ENCODE measurements around the gene RAB30. TPM values are rescaled to one million over a fixed set of nuclear protein-coding genes. Genes with fewer than 3 reads are reported as not detected.

The RAB30 gene
- total RNA-seq, 1 donor from 2014 or later = 6.9 TPM

DNA sequence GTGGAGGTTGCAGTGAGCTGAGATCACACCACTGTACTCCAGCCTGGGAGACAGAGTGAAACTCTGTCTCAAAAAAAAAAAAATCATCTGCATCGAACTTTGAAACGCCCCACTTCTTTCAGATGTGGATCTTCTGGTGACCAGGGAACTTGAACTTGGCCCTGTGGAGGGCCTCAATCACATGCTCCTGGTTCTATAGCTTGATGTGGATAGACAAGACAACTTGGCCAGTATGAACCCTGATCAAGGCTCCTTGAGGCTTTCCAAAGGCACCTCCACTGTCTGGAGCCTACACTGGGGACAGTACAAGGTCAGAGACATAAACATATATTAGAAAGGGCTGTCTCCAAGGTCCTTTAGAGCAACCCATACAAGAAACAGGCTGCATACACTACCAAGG lies 30.6 kb downstream of the RAB30 start:
- DNase-seq (ENCODE audit: low read depth in 2 of 2) = no peak

GRCh38 chr11:83039566-83039965 lies 32.1 kb downstream of the RAB30 start:
- peak in 1 of 2 donors; percentile 68 for DNase-seq (ENCODE audit: low read depth in 2 of 2)

- DNase-seq (ENCODE audit: low read depth in 2 of 2) = peak in 1 of 2 donors; percentile 48
Measured at GRCh38 chr11:83037877-83038276, 33.8 kb downstream of the RAB30 start.

DNA sequence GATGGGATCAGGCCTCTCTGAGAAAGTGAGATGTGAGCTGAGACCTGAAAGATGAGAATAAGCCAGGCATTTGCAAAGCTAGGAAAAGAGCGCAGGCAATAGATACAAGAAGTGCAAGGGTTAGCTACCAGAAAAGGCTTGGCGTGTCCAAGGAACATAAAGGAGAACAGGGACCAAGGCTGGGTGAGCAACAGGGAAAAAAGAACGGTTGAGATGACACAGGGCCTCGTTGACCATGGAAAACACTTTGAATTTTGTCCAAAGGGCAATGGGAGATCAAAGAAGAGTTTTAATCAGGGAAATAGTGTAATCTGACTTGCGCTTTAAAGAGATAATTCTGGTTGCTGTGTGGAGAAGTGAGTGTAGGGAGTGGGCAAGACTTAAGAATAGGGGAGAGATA lies 35.0 kb downstream of the RAB30 start:
- DNase-seq (ENCODE audit: low read depth in 2 of 2) = no peak

- no peak for DNase-seq (ENCODE audit: low read depth in 2 of 2)
Measured at GRCh38 chr11:83035070-83035854, 36.4 kb downstream of the RAB30 start.

GRCh38 chr11:83034673-83035014 lies 37.1 kb downstream of the RAB30 start:
- DNase-seq (ENCODE audit: low read depth in 2 of 2) = no peak

DNA sequence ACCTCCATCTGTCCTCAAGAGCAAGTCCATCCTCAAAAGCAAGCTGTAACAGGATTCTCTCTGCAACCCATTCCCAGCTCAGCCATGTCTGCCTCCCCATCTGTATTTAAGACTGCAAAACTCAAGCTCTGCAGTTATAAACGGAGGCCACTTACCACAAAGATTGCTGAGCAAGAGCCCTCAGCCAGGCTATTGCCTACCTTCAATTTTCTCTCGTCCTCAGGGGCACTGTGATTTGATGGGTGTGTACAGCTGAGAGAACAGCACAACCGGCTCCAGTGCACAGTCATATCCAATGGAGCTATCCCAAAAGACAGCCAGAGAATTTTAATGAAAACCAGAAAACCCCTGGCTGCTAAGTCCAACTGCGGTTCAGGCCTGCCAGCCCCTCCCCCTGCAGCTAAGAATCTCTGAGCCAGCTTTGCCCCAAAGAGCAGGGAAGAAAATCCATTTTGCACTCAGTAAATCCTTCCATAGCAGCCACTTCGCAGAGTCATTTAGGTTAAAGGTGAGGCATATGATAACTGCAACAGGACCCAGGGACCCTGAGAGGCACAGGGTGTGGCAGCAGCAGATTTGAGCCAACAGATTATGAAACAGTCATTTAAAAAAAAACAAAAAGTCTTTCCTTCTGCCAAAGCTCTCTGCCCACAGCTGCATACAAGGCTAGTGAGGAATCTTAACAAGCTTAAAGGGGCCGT lies 37.6 kb downstream of the RAB30 start:
- DNase-seq (ENCODE audit: low read depth in 2 of 2) = peak in 1 of 2 donors; percentile 24

GRCh38 chr11:83033371-83033770 lies 38.3 kb downstream of the RAB30 start:
- no peak for DNase-seq (ENCODE audit: low read depth in 2 of 2)

GRCh38 chr11:83031127-83031526 lies 40.6 kb downstream of the RAB30 start:
- DNase-seq (ENCODE audit: low read depth in 2 of 2) = no peak

DNA sequence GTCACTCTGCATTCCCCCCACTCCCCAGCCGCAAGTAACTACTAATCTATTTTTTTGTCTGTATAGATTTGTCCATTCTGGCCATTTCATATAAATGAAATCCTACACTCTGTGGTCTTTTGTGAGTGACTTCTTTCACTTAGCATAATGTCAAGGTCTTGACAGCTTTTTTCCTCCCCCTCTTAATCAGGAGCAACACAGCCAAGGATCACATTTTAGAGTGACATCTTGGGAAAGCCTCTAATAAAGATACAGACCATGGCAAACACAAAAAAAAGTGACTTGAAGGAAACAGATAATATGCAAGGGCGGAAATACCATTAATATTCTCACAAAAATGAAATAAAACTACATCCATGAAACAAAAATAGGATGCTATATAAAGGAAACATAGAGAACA lies 43.9 kb downstream of the RAB30 start:
- DNase-seq (ENCODE audit: low read depth in 2 of 2) = no peak

GRCh38 chr11:83027289-83027688 lies 44.4 kb downstream of the RAB30 start:
- DNase-seq (ENCODE audit: low read depth in 2 of 2) = no peak

DNA sequence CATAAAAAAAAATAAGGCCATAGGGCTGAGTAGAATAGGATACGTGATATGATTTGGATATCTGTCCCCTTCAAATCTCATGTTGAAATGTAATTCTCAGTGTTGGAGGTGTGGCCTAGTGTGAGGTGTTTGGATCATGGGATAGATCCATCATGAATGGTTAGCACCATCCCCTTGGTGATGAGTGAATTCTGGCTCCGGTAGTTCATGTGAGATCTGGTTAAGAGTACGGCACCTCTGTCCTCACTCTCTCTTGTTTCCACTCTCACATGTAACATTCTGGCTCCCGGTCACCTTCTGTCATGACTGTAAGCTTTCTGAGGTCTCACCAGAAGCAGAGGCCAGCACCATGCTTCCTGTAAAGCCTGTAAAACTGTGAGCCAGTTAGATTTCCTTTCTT lies 45.5 kb downstream of the RAB30 start:
- DNase-seq (ENCODE audit: low read depth in 2 of 2) = no peak

DNA sequence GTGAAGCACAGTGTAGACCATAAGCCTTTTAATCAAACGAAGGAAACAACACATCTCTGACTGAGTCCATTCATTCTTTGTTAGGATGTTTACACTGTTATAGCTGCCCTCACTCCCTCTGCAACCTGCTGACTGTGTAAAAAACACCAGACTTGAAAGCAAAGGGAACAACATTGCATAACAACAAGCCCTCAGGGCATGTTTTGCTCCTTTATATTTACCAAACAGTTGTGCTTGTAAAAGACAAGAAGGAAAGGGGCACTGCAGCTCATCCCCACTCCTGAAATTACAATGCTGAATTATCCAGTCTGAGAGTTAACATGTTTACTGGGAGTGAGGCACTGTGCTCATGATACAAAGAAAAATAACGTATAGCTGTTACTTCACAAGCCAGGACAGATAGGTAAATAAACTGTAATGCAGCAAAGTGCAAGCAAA lies 46.4 kb downstream of the RAB30 start:
- DNase-seq (ENCODE audit: low read depth in 2 of 2) = peak in 1 of 2 donors; percentile 10

DNA sequence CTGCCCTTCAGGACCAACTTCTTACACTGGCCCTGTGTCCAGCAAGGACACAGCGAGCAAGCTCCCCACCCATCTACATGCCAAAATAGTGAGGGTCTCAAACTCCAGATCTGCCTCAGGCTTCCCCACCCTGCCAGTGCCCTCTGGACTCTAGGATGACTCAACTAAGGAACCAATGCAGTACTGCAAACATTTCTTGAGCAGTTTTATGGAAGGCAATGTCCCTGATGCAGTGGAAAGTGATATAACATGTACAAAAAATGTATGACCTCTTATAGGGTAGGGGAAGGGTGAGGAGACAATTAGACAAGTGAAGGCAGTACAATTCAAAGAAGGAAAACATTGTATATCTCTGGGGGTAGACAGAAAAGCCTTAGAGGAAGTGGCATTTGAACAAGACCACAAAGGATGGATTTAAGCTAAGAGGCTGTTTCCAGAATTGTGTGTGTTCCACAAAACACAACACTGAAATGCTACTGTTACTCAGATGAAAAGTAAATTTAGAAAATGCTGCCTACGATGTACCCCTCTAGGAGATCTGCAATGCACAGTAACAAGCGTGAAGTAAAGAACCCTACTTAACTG lies 47.3 kb downstream of the RAB30 start:
- no peak for DNase-seq (ENCODE audit: low read depth in 2 of 2)

GRCh38 chr11:83023410-83023809 lies 48.3 kb downstream of the RAB30 start:
- DNase-seq (ENCODE audit: low read depth in 2 of 2) = no peak

- DNase-seq (ENCODE audit: low read depth in 2 of 2) = no peak
Measured at GRCh38 chr11:83021780-83022125, 49.9 kb downstream of the RAB30 start.

- DNase-seq (ENCODE audit: low read depth in 2 of 2) = no peak
Measured at GRCh38 chr11:83020942-83021779, 50.5 kb downstream of the RAB30 start.

GRCh38 chr11:83019888-83020579 lies 51.7 kb downstream of the RAB30 start:
- no peak for DNase-seq (ENCODE audit: low read depth in 2 of 2)

DNA sequence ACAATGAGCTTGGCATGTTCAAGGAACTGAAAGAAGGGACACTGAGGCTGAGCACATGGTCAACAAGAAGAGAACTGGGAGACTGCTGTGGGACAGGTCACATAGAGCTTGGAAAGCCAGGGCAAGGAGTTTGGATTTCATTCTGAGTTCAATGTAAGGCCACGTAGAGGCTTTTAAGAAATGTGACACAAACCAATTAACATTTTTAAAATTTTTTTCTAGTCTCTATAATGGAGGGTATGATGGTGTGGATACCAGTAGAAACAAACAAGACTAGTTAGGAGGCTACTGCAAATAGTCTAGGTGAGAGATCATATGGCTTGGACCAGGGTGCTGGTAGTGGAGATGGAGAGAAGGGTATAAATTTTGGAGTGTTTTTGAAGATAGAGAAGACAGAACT lies 56.7 kb downstream of the RAB30 start:
- no peak for DNase-seq (ENCODE audit: low read depth in 2 of 2)

GRCh38 chr11:83012168-83013067 lies 59.3 kb downstream of the RAB30 start:
- DNase-seq (ENCODE audit: low read depth in 2 of 2) = no peak

Data from lung microvascular endothelial cell (primary cell).